Vagina (tissue), 2 donors: ENCODE measurements around the gene SLC16A12.
"Not testable (repeated sequence)": the region's sequence is repeated elsewhere in the genome, so short reads cannot be mapped to it uniquely, and the experiment has no call there.

ENCODE experiments used
- CTCF ChIP-seq, 3 experiments: fragments of 450-650 bp in 2 of 3; fragments of 200-600 bp in 1 of 3; sonication (generic) in 1 of 3; IDR thresholded peaks; one replicate each; pipeline ENCODE4 v1.5.1; 2017 to 2019; ENCODE audit warnings: antibody characterized with exemption in 3 of 3, mild to moderate bottlenecking in 2 of 3, moderate library complexity in 2 of 3
- POLR2A ChIP-seq, 2 donors: fragments of 450-650 bp; IDR thresholded peaks; one replicate each; pipeline ENCODE4 v1.6.1; 2017; ENCODE audit warnings: antibody characterized with exemption in 2 of 2, mild to moderate bottlenecking in 2 of 2, moderate library complexity in 2 of 2
- POLR2AphosphoS5 ChIP-seq, 2 donors: sonication (generic); formaldehyde crosslinking; IDR thresholded peaks; one replicate each; pipeline ENCODE4 v1.9.0; 2017; ENCODE audit warnings: antibody characterized with exemption in 2 of 2, mild to moderate bottlenecking in 2 of 2, low read depth in 1 of 2; ENCODE audit not compliant: insufficient read depth in 1 of 2

GRCh38 chr10:89546651-89547050 lies 11.3 kb upstream of the SLC16A12 start:
- TF ChIP-seq POLR2A (IDR thresholded peaks at IDR 0.05); CTCF (IDR thresholded peaks at IDR 0.05); POLR2AphosphoS5 (IDR thresholded peaks at IDR 0.05; ENCODE audit: insufficient read depth in 1 of 2, low read depth in 1 of 2): not testable (repeated sequence)
